Renal pelvis (tissue), 12 donors: Measurements from ENCODE around the gene KRT40. TPM values are rescaled to one million over a fixed set of nuclear protein-coding genes. Genes with fewer than 3 reads are reported as not detected.
"Not testable (repeated sequence)": the region's sequence is repeated elsewhere in the genome, so short reads cannot be mapped to it uniquely, and the experiment has no call there.

Source experiments
- DNase-seq: peaks from one replicate; pipeline ENCODE4 v3.0.0-alpha.2; 2013
- long read RNA-seq, 16 experiments: transcript quantifications; one replicate each; lab custom pipeline, GENCODE V29; 2026
- polyA plus RNA-seq, 3 donors: library from polyadenylated mRNA; unstranded; fragments of 120-200 nt; gene quantifications; one replicate each; pipeline ENCODE4 v1.2.1, GENCODE V29; 2013; ENCODE audit not compliant: insufficient read length in 3 of 3

The KRT40 gene
- under 1 TPM in 1 of 3 donors, not detected in 2; 0.12 TPM for polyA plus RNA-seq
- long read RNA-seq, donor 1: 0 reads
- long read RNA-seq, donor 2: 0 reads
- long read RNA-seq, donor 3: 0 reads
- long read RNA-seq, donor 4: 0 reads
- long read RNA-seq, donor 5: 0 reads
- long read RNA-seq, donor 6: 0 reads
- long read RNA-seq, donor 7: 0 reads
- long read RNA-seq, donor 8: 0 reads
- long read RNA-seq, donor 9: 0 reads
- long read RNA-seq, donor 10: 0 reads
- long read RNA-seq, donor 11: 0 reads
- long read RNA-seq, donor 12: 0 reads
- long read RNA-seq, donor 13: 0 reads
- long read RNA-seq, donor 14: 0 reads
- long read RNA-seq, donor 15: 0 reads
- long read RNA-seq, donor 16: 0 reads

GRCh38 chr17:40984226-40984625 is at the start of gene KRT40:
TSS of gene KRT40 (minus strand) at chr17:40984326. CDS start at chr17:40984273, 53 bp downstream.
- no peak for DNase-seq

GRCh38 chr17:41029633-41030245 is 45.6 kb upstream of the KRT40 start, which contains the start of gene KRTAP1-4:
TSS of gene KRTAP1-4 (minus strand) at chr17:41030195. CDS start at chr17:41030078, 117 bp downstream.
- DNase-seq: no peak

GRCh38 chr17:41026715-41027471 is 42.8 kb upstream of the KRT40 start, which contains the start of gene KRTAP1-5:
TSS of gene KRTAP1-5 (minus strand) at chr17:41027208. CDS start at chr17:41027155, 53 bp downstream.
- no peak for DNase-seq

GRCh38 chr17:41024697-41025096 is 40.6 kb upstream of the KRT40 start:
- DNase-seq: no peak

- DNase-seq: no peak
Measured at GRCh38 chr17:41020336-41020735, 36.2 kb upstream of the KRT40 start.

- no peak for DNase-seq
Measured at GRCh38 chr17:41019415-41019814, 35.3 kb upstream of the KRT40 start.

- DNase-seq: no peak
Measured at GRCh38 chr17:41018541-41018940, 34.4 kb upstream of the KRT40 start.

GRCh38 chr17:41016578-41017215 is 32.6 kb upstream of the KRT40 start:
- DNase-seq: no peak

- DNase-seq: no peak
Measured at GRCh38 chr17:41015454-41015853, 31.3 kb upstream of the KRT40 start.

- no peak for DNase-seq
Measured at GRCh38 chr17:41013606-41014005, 29.5 kb upstream of the KRT40 start.

GRCh38 chr17:41013181-41013580 is 29.1 kb upstream of the KRT40 start:
- no peak for DNase-seq

GRCh38 chr17:41012326-41013120 is 28.4 kb upstream of the KRT40 start:
- no peak for DNase-seq

- no peak for DNase-seq
Measured at GRCh38 chr17:41010441-41010840, 26.3 kb upstream of the KRT40 start.

- no peak for DNase-seq
Measured at GRCh38 chr17:41009936-41010335, 25.8 kb upstream of the KRT40 start.

- DNase-seq: no peak
Measured at GRCh38 chr17:41009301-41009760, 25.2 kb upstream of the KRT40 start.

GRCh38 chr17:41008811-41009210 is 24.7 kb upstream of the KRT40 start, which contains the start of gene KRTAP3-1:
TSS of gene KRTAP3-1 (minus strand) at chr17:41009128. CDS start at chr17:41009074, 54 bp downstream.
- DNase-seq: no peak

- DNase-seq: no peak
Measured at GRCh38 chr17:41004397-41004796, 20.3 kb upstream of the KRT40 start.

- no peak for DNase-seq
Measured at GRCh38 chr17:41003926-41004325, 19.8 kb upstream of the KRT40 start.

GRCh38 chr17:41002814-41003213 is 18.7 kb upstream of the KRT40 start:
- no peak for DNase-seq

- no peak for DNase-seq
Measured at GRCh38 chr17:41001795-41002194, 17.7 kb upstream of the KRT40 start.

- DNase-seq: not testable (repeated sequence)
Measured at GRCh38 chr17:40999563-40999962, 15.4 kb upstream of the KRT40 start, which contains the start of gene KRTAP3-2. TSS of gene KRTAP3-2 (minus strand) at chr17:40999906. CDS start at chr17:40999853, 53 bp downstream.
